ENCODE results near the gene LRRC40.

DNA sequence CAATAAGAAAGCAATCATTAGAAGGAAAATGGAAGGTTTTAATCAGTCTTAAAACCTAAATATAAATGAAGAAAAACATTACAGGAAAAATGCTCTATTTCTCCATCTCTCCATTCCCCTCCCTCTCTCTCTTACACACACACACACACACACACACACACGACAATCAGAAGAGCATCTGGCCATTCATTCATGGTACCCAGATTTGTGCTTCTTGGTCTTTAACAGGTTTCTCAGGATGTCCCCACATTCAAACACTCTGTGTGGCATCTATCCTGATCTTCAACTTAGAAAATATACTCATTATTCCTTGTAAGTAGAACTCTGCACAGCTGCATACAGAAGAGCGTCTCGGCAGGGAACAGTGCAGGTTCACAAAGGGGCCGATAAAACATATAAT is 779 bp downstream of the LRRC40 start:
- TF ChIP-seq, protein P1, sequence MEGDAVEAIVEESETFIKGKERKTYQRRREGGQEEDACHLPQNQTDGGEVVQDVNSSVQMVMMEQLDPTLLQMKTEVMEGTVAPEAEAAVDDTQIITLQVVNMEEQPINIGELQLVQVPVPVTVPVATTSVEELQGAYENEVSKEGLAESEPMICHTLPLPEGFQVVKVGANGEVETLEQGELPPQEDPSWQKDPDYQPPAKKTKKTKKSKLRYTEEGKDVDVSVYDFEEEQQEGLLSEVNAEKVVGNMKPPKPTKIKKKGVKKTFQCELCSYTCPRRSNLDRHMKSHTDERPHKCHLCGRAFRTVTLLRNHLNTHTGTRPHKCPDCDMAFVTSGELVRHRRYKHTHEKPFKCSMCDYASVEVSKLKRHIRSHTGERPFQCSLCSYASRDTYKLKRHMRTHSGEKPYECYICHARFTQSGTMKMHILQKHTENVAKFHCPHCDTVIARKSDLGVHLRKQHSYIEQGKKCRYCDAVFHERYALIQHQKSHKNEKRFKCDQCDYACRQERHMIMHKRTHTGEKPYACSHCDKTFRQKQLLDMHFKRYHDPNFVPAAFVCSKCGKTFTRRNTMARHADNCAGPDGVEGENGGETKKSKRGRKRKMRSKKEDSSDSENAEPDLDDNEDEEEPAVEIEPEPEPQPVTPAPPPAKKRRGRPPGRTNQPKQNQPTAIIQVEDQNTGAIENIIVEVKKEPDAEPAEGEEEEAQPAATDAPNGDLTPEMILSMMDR (IDR thresholded peaks at IDR 0.05): no peak
- TF ChIP-seq POLR2AphosphoS5 (IDR thresholded peaks at IDR 0.05): no peak
- no peak for TF ChIP-seq POLR2A (IDR thresholded peaks at IDR 0.05)
